Measurements from ENCODE around the gene C16orf54.
"Not testable (repeated sequence)": the region's sequence is repeated elsewhere in the genome, so short reads cannot be mapped to it uniquely, and the experiment has no call there.

The C16orf54 gene, protein sequence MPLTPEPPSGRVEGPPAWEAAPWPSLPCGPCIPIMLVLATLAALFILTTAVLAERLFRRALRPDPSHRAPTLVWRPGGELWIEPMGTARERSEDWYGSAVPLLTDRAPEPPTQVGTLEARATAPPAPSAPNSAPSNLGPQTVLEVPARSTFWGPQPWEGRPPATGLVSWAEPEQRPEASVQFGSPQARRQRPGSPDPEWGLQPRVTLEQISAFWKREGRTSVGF

DNA sequence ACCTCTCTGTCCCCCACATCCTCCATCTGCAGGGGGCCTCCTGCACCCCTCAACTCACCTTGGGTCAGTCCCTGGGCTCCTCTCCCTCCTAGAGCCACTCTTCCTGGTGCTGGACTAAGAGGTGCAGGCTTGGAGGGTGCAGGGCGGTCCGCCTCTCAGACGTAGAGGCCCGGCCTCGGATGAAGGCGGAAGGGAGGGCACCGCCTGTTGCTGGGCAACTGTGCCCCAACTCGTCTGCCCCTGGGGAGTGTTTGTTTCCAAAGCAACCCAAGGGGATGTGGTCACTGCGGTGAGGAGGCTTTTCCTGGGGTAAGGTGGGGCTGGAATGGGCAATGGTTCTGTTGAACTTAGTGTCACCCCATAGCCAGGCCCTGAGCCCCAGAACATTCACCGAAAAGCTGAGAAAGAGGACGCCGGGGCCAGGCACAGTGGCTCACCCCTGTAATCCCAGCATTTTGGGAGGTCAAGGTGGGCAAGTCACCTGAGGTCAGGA, at the start of gene C16orf54:
Gene C16orf54 (minus strand): TSS at position 138 of the 493 bp plus-strand sequence. CDS start 1,039 bp downstream, outside the sequence.
- DNase-seq (ENCODE audit: low read depth) = no peak
- TF ChIP-seq, protein P1, sequence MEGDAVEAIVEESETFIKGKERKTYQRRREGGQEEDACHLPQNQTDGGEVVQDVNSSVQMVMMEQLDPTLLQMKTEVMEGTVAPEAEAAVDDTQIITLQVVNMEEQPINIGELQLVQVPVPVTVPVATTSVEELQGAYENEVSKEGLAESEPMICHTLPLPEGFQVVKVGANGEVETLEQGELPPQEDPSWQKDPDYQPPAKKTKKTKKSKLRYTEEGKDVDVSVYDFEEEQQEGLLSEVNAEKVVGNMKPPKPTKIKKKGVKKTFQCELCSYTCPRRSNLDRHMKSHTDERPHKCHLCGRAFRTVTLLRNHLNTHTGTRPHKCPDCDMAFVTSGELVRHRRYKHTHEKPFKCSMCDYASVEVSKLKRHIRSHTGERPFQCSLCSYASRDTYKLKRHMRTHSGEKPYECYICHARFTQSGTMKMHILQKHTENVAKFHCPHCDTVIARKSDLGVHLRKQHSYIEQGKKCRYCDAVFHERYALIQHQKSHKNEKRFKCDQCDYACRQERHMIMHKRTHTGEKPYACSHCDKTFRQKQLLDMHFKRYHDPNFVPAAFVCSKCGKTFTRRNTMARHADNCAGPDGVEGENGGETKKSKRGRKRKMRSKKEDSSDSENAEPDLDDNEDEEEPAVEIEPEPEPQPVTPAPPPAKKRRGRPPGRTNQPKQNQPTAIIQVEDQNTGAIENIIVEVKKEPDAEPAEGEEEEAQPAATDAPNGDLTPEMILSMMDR (IDR thresholded peaks at IDR 0.05; ENCODE audit: control insufficient read depth, insufficient read depth, low read depth, low read length, missing control alignments) = no peak
- no peak within 1 kb of the TSS for H3K4me3 ChIP-seq (ENCODE audit: control insufficient read depth, low read depth, low read length)

DNA sequence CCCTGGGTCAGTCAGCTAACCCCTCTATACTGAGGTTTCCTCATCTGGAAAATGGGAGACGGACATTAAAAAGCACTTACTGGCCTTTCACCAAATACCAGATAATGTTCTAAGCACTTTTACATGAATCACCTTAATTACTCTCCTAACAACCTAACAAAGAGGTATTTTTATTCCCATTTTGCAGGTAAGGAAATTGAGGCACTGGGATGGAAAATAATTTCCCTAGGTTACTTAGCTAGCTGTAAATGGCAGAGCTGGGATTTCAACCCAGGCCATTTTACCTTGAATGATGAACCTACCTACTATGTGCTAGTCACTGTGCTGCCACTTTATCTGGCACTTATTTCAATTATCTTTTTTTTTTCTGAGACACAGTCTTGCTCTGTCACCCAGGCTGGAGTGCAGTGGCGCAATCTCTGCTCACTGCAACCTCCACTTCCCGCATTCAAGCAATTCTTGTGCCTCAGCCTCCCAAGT, 48.5 kb upstream of the C16orf54 start:
- H3K4me3 ChIP-seq (ENCODE audit: control insufficient read depth, low read depth, low read length) = no peak overlapping the region
- DNase-seq (ENCODE audit: low read depth) = no peak
- TF ChIP-seq, protein P1 (IDR thresholded peaks at IDR 0.05; ENCODE audit: control insufficient read depth, insufficient read depth, low read depth, low read length, missing control alignments) = no peak

DNA sequence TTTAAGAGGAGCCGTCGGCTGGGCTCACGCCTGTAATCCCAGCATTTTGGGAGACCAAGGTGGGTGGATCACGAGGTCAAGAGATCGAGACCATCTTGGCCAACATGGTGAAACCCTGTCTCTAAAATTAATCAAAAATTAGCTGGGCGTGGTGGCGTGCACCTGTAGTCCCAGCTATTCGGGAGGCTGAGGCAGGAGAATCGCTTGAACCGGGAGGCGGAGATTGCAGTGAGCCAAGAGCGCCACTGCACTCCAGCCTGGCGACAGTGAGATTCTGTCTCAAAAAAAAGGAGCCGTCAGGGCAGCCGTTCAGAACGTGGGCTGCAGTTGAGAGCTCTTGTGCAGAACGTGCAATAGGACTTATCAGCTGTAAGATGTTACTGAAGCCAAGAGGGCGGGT, 47.4 kb upstream of the C16orf54 start:
- not testable (repeated sequence) for H3K4me3 ChIP-seq (ENCODE audit: control insufficient read depth, low read depth, low read length)

DNA sequence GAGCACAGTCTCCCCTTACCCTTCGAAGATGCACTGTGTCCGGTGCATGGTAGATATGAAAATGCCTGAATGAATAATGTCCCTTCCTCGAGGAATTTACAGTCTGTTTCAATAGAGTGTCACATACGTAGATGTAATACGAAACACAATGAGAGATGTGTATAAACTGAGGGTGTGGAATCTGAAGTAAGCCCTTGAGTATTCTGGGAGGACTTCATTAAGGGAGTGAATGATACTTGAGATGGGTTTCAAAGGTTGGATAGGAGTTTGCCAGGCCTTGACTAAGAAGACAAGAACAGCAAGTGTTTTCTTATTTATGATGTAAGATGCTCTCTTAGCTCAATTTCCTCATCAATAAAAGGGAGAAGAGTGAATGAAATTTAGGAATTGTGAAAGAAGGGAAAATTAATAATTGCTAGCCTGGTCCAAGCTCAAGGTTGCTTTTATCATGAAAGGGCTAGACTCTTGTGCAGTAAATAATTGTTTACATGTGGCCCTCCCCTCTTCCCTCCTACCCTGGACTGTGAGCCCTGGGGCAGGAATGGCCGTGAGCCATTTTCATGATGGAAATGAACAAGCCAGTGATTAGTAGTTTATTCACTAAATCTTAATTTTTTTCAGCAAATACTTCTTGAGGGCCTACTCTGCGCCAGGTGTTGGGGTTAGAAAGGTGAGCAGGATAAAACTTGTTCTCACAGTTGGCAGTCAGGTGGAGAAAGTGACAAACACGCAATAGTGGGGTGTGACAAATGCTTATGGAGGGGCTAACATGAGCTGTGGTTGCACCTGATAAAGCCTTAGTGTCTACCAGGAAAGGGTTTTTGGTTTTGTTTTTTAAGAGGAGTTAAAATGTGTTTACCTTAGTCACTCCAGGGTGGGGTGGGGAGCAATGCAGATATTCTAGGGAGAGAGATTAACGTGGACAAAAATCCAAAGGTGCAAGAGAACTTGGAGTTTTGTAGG, 46.3 kb upstream of the C16orf54 start:
- TF ChIP-seq, protein P1 (IDR thresholded peaks at IDR 0.05; ENCODE audit: control insufficient read depth, insufficient read depth, low read depth, low read length, missing control alignments) = no peak
- peak overlapping the region; percentile 72 for H3K4me3 ChIP-seq (ENCODE audit: control insufficient read depth, low read depth, low read length)
- DNase-seq (ENCODE audit: low read depth) = no peak

More for the DNA sequence above, 47.4 kb upstream of the C16orf54 start:
- DNase-seq (ENCODE audit: low read depth) = not testable (repeated sequence)

DNA sequence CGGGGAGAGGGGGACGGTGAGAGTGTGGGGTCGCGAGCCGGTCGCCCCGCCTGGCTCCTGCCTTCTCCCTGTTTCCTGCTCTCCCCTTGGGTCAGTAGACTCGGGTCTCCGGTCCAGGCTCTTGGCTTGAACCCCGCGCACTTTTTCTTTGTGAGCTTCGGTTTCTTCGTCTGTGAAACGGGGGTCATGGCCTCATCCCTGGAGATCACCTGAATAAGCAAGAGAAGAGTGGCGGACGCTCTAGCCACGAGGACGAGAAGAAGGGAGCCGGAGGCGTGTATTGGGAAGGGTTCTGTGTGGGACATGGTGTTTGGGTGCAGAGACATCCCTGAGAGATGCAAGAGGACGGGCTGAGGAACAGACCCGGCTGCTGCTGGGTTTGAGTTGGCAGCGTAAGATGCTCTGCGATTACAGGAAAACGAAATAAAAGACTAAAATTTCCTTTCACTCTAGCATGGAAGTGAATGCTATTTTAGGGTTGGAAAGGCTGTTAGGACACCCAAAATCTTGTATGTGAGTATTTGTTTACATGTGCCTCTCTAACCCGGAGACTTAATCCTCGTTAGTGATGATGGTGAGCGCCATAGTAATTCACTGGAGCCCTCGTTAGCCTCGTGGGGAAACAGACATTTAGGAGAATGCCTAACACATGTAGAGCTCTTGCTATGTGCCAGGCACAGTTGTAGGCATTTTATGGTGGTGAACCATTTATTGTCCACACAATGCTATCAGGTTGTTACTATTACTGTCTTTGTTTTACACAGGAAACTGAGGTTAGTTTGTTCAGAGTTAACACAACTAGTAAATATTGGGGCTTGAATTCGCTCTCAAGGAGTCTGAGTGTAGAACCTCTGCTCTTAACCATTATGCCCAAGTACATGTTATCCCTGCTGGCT, 45.4 kb upstream of the C16orf54 start:
- H3K4me3 ChIP-seq (ENCODE audit: control insufficient read depth, low read depth, low read length) = peak overlapping the region; percentile 72
- TF ChIP-seq, protein P1 (IDR thresholded peaks at IDR 0.05; ENCODE audit: control insufficient read depth, insufficient read depth, low read depth, low read length, missing control alignments) = no peak
- no peak for DNase-seq (ENCODE audit: low read depth)

DNA sequence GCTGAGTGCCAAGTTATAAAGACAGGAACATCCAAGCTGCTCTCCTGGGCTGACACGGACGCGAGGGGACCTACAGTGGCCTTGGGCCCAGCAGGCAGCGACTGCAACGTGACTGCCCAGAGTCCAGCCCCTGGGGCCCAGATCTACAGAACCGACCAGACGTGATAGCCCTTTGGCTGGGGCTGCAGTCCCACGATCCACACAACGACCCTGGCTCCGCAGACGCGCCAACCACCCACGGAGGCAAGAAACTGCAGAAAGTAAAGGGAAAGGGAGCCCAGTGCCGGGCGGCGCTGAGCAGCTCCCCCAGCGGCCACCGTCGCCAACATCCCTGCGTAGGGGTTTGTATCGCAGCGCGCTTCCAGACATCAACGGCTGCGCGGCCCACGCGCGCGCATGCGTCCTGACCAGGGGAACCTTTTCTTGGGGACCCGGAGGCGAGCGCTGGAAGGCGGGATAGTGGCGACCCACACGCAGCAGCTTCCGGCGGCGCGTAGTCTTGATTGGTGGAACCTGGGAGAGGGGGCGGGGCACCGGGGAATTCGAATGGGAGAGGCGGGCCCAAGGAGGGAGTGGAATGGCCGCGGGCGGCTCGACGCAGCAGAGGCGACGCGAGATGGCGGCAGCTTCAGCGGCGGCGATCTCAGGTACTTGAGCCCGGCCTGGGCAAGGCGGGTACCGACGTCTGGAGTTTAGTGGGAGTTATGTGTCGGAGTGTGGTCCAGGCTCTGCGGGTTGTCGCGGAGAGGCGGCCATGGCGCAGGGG, 44.6 kb upstream of the C16orf54 start, which contains the start of gene KIF22:
Gene KIF22 (plus strand): TSS at position 569 of the 766 bp plus-strand sequence. CDS start 9 bp downstream, at position 578.
- peak; percentile 93 for DNase-seq (ENCODE audit: low read depth)
- TF ChIP-seq, protein P1 (IDR thresholded peaks at IDR 0.05; ENCODE audit: control insufficient read depth, insufficient read depth, low read depth, low read length, missing control alignments) = peak; percentile 77

More for the DNA sequence above, 44.6 kb upstream of the C16orf54 start, which contains the start of gene KIF22:
- peak within 1 kb of the TSS; percentile 72 for H3K4me3 ChIP-seq (ENCODE audit: control insufficient read depth, low read depth, low read length)

All from AG09309 (cell line).